SKM-1 (cell line): ENCODE data around the gene GABRP.
A peak's percentile ranks its signal among the peaks of the same experiment; 100 is the strongest.
"Not testable (repeated sequence)": the region's sequence is repeated elsewhere in the genome, so short reads cannot be mapped to it uniquely, and the experiment has no call there.

Experiments
- DNase-seq: peaks from one replicate; lab custom pipeline; 2025; ENCODE audit not compliant: unreplicated experiment; lab: John Stamatoyannopoulos, UW

GABRP gene

GRCh38 chr5:170791325-170791954 lies 7.9 kb downstream of the GABRP start:
- DNase-seq, result peak; percentile 6

- DNase-seq, result no peak
Measured at GRCh38 chr5:170792878-170793277, 9.4 kb downstream of the GABRP start.

DNA sequence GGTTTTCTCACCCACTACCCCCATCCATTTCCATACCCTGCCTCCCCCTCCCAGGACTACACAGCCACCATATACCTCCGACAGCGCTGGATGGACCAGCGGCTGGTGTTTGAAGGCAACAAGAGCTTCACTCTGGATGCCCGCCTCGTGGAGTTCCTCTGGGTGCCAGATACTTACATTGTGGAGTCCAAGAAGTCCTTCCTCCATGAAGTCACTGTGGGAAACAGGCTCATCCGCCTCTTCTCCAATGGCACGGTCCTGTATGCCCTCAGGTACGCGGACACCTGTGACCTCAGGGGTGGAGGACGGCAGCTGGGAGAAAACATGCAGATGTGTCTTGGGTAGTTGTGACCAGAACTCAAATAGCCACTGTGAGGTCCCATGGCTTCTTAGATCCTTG lies 11.6 kb downstream of the GABRP start:
- DNase-seq, result no peak

DNA sequence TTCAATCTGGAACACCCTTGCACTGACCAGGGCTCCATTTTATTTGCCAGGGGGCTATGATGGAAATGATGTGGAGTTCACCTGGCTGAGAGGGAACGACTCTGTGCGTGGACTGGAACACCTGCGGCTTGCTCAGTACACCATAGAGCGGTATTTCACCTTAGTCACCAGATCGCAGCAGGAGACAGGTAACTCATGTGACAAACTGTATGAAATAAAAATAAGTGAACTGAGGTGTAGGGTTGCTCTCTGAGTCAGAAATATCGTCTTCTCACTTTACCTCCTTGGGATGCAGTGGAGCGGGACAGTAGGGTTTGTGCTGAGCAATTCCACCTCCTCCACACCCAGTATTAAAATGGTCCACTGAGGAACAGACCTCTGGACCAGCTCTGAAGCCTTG lies 22.1 kb downstream of the GABRP start:
- DNase-seq, result no peak

DNA sequence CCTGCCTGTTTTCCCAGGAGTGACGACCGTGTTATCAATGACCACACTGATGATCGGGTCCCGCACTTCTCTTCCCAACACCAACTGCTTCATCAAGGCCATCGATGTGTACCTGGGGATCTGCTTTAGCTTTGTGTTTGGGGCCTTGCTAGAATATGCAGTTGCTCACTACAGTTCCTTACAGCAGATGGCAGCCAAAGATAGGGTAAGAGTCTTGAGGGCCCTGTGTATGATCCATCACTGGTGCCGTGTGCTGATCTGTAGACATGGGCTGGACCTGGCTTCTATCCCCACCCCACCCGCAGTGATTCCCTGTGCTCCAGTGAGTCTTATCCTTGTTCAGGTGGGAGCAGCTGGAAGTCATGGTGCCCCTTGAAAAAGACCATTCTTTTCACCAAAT lies 26.0 kb downstream of the GABRP start:
- DNase-seq, result no peak

DNA sequence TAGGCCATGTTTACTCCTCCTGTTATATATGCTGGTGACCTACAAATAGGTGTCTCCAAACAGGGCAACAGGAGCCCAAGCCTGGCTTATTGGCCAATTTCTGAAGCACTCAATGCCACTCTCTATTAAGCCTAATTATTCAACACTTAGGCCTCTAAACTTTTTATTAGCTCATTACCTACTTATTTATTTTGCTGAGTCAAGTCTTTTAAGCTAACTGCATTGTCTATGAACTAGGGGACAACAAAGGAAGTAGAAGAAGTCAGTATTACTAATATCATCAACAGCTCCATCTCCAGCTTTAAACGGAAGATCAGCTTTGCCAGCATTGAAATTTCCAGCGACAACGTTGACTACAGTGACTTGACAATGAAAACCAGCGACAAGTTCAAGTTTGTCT lies 28.2 kb downstream of the GABRP start:
- DNase-seq, result no peak

- DNase-seq, result no peak
Measured at GRCh38 chr5:170813231-170813630, 29.7 kb downstream of the GABRP start.

- no peak for DNase-seq
Measured at GRCh38 chr5:170817195-170817594, 33.7 kb downstream of the GABRP start.

DNA sequence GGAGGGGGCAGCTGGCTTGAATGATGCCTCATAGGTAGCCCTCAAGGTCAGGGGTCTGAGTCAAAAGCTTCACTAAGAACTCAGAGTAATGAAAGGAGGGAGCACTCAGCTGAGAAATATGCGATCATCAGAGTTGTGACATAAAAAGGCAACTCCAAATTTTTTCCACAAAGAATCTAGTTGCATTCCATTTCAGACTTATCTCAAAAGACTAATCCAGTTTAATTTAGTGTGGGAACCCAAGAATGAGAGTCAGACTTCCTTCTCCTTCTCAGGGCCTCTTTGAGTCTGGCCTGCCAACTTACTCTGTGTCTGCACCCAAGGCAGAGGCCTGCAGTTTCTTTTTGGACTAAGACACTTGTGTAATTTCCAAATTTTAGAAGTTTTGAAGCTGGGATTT lies 34.7 kb downstream of the GABRP start:
- no peak for DNase-seq

DNA sequence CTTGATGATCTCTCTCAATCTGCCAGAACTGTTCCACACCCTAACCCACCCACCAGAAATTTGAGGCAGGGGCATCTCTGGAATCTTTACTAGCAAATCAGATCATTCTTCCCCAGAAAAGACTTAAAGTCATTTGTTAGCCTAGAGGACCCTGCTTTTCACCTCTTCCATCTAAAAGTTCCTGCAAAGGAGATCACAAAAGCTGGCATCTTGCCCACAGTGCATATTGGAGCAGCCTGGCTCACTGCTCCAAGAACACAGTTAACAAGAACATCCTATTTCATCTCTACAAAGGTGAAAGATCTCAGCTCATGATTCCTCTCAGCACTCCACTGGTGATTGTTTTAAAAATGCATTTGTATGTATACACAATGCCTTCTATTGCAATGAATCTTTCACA lies 36.3 kb downstream of the GABRP start:
- DNase-seq, result no peak

GRCh38 chr5:170821257-170821800 lies 37.8 kb downstream of the GABRP start:
- no peak for DNase-seq

DNA sequence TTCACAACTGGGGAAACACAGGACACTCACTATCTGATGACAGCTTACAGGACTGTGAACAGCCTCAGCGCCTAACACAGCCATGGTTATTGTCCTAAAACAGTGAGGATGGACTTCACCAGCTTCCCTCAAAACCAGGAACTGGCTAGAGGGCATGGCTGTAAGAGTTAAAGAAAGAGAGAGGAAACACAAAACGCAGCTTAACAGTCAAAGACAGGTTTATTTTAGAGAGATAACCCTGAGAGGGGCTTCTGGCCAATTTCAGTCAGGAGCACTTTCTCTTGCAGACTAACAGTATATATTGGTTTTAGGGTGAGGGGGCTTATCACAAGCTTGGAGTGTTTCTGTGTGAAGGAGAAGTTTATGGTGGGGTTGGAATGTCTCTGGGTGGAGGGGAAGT lies 42.6 kb downstream of the GABRP start:
- no peak for DNase-seq

- DNase-seq, result no peak
Measured at GRCh38 chr5:170832241-170832640, 48.7 kb downstream of the GABRP start.

DNA sequence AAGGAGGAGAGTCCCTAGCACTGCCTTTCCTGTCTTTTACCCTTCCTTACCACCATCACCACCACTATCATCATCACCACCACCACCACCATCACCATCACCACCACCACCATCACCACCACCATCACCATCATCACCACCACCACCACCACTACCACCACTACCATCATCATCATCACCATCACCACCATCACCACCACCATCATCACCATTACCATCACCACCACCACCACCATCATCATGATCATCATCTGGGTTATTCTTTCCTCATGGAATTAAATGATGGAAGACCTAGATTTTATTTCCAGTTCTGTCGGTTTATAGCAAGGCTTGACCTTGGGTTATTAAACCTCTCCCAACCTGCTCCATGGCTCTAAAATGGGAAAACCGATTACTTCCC lies 50.5 kb downstream of the GABRP start:
- DNase-seq, result not testable (repeated sequence)

DNA sequence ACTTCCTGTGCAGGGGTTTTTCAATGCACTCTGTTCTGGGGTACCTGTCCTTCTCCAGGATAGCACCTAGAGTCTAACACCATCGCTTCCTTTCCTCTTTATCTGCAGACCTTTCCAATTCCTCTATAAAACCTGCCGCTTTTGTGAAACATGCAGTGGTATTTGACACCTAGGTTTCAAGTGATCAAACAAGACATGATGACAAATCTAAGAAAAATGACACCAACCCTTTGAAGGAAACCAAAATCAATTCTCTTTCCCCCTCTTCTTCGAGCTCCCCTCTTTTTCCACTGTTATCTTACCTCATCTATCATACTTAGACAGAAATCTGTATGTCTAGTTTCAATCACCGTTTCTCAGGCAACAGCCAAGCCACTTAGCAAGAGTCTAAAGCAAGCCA lies 52.7 kb downstream of the GABRP start:
- no peak for DNase-seq

- DNase-seq, result no peak
Measured at GRCh38 chr5:170843870-170844269, 60.3 kb downstream of the GABRP start.

DNA sequence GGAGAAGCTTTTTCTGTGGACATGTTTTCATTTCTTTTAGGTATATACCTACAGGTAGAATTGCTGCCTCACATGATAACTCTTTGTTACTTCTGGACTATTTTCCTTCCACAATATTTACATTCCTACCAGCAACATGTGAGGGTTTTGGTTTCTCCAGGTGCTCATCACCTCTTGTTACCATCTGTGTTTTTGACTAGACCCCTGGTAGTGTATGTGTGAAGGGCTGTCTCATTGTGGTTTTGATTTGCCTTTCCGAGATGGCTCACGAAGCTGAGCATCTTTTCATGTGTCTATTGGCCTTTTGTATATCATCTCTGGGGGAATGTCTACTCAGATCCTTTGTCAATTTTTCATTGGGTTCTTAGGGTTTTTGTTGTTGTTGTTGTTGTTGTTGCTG lies 61.1 kb downstream of the GABRP start:
- DNase-seq, result no peak

- DNase-seq, result no peak
Measured at GRCh38 chr5:170846416-170846815, 62.9 kb downstream of the GABRP start.

DNA sequence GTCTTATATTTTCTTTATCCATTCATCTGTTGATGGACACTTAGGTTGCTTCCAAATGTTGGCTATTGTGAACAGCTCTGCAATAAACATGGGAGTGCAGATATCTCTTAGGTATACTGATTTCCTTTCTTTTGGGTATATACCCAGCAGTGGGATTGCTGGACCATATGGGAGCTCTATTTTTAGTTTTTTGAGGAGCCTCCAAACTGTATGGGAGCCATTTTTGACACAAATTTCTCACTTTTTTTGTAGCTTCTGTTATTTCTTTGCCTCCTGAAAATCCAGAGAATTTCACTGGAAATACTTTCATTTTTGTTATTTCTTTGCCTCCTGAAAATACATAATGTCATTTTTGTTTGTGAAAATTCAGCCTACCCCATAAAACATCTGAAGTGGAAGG lies 63.3 kb downstream of the GABRP start:
- no peak for DNase-seq

DNA sequence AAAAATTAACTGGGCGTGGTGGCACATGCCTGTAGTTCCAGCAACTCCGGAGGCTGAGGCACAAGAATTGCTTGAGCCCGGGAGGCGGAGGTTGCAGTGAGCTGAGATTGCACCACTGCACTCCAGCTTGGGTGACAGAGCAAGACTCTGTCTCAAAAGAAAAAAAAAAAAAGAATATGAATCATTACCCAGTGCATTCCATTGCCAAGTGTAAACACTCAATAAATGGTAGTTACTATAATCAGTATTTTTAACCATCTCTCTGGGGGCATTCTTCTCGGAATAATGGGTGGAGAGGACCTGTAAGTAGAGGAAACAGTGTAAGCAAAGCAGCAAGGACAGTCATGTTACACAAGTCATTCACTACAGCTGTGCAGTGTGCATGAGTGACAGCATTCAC lies 64.5 kb downstream of the GABRP start:
- no peak for DNase-seq

DNA sequence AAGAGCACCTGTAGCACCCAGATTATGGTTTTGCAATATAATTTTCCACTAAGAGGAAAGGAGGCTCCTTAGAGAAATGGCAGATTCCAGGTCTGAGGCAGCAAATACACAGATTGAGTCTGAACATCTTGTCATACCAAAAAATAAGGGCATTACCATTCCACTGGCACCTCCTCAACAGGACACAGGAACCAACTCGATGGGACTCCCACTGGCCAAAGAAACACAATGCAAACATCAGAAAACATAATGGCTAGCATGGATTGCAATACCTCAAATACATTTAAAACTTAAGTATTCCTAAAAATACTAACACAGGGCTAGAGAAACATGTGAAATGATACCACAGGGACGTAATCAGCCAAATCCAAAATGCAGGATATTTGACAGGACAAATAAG lies 65.8 kb downstream of the GABRP start:
- no peak for DNase-seq

DNA sequence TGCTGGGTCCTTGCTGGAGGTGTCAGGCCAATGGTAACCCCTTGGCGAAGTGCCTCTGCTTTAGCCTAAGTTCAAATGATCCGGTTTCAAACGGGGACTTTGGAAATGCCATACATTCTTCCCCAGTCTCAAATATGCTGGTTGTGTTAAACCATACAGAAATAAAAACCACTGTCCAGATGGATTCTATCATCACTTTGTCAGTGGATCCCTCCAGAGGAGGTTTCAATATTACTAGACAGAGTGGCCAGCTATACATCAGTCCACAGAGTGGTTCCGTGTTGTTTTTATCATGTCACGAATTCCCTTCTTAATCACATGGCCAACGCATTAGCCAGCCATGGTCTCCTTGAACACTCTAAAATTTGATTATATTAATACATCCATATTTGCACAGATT lies 71.0 kb downstream of the GABRP start:
- DNase-seq, result no peak

- no peak for DNase-seq
Measured at GRCh38 chr5:170857066-170857465, 73.5 kb downstream of the GABRP start.
